ENCODE measurements around the gene SLC15A3.

Gene SLC15A3

DNA sequence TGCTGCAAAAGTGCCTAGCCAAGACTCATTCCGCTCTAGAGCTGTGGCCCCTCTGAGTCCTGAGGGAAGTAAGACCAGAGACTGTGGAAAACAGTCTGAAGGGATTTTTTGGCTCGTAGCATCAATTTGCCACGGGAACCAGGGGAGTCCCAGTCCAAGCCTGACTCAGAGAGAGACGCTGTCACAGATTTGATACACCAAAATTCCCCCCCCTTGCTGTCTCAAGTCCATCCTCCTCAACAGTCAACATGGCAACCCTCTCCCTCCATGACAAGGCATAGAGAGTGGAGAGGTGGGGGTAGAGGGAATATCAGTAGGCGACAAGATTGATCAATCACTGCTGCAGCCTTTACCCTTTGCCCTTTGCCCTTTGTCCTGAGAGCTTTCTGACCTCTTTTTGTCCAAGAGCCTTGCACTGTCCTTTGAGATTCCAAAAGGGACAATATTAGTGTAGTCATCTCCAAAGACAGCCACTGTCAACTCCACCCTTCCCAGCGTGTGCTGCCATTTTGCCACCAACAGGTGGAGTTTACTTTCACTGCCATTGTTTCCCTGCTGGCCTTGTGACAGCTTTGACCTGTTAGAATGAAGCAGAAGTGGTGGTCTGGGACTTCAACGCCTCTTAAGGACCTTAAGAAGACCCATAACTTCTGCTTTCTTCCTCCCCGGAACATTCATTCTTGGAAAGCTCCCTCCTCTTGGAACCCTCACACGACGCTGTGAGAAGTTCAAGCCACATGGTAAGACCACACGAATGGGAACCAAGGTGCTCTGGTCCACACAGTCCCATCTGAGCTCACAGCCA lies 7.3 kb downstream of the SLC15A3 start:
- no peak for DNase-seq

DNA sequence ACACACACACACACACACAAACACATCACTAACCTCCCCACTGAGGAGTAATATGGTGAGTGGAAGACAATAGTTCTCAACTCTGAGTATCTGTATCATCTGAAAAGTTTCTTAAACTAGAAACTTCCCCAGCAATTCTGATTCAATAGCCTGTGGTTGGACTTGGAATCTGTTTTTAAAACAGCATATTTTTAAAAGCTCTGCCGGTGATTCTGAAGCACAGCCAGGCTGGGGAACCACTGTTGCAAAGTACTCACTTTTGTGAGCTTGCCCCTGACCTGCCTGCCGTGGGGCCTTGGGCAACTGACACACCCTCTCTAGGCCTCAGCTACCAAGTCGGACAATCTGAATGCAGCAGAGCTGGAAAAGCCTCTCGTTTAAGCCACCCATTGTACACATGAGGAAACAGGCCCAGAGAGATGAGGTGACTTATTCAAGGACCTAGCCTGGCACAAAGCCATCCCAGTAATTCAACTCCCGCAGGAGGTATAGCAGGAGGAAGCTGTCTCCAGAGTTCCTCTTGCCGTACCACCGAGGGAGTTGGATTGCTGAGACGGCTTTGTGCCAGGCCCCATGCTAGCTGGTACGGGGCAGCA lies 8.9 kb downstream of the SLC15A3 start:
- DNase-seq, result no peak

DNA sequence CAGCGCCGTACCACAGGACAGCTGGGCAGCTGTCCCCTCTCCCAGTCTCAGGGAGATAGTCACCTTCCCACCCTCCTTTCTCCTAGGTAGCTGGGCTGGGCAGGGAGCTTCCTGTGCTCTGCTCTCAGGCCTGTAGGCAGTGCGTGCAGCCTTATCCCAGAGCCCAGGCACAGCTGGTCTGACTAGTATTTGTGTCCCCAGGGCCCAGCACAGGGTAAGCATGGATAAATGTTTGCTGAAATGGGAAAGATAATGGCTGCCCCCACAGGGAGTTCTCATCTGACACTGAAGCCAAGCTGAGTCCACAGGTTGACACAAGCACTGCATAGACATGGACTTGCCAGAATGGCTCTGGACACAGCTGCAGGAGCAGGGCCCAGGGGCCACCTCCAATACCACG lies 9.8 kb downstream of the SLC15A3 start:
- DNase-seq, result no peak

DNA sequence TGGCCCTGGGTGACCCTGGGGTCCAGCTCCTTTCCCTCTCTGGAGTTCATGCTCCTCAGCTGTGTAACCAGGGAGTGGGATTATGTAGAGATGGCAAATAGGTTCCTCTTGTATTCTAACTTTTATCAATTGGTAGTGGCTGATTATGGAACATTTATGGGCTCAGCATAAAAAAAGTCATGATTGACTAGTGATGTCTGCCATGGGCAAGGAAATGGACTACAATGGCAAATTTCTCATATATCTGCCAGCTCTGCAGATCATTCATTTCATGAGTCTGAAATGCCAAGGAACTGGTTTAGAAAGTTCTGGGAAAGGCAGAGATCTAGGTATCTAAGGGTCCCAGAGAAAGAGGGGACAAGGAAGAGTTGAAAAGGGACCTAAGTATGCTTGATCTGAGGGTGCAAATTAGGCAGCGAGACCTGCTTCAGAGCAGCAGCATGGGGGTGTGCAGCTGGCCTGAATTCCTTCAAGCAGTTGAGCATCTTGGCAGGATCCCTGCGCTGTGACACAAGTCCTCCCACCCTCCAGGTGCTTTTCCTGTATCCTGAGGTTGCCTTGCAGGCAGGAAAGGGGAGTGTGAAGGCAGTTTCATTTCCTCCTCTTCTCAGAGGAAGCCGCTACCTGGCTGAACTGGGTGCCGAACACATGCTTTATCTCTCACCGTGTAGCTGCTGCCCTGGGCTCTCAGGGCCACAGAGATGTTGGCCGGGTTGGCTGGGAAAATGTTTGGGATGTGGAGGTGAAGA lies 10.4 kb downstream of the SLC15A3 start:
- no peak for DNase-seq

DNA sequence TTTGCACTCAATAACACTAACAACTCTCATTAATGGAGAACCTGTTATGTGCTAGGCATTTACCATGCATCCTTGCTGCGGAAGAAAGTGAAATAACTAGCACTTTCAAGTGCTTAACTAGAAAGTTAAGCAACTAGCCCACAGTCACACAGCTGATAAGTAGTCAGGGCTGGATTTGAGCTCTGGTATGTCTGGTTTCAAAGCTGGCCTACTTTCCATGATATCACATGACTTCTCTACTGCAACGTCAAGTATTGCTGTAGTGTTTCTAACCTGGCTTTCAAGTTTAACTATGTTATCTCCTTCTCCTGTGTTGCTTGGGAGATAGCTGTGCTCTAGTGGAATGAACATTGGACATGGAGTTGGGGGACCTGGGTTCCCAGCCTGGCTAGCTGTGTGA lies 12.1 kb downstream of the SLC15A3 start:
- DNase-seq, result no peak

DNA sequence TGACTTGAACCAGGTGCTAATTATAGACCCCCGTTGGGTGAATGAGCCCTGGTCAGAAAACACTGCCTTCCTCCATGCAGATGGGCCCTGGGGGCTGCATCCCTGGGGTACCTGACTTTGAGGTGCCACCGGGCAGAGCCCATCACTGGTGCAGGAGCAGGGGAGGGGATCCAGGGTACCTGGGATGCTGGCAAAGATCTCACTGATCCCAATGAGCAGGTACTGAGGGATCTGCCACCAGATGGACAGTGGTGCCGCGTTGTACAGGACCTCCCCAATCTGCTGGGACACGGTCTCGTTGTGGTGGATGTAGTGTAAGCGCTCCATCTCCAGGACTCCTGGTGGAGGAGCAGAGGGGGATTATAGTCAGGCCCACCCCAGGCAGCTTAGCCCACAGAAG lies 12.7 kb downstream of the SLC15A3 start:
- no peak for DNase-seq

DNA sequence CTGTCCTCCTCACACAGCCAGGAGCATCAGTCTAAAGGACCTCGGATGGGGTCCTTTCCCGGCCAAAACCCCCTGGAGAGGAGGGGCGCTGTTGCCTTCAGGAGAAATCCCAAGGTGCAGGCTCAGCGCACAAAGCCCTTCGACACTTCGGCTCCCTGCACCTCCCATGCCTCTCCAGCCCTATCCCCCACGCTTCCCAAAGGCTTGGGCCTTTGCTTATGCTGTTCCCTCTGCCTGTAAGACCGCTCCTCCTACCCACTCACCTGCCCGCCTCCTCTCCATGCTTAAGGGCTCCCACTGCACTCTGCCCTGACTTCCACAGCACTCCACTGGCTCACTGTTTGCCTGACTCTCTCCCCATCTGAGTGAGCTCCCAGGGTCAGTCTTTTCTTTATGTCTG lies 13.5 kb downstream of the SLC15A3 start:
- DNase-seq, result no peak

DNA sequence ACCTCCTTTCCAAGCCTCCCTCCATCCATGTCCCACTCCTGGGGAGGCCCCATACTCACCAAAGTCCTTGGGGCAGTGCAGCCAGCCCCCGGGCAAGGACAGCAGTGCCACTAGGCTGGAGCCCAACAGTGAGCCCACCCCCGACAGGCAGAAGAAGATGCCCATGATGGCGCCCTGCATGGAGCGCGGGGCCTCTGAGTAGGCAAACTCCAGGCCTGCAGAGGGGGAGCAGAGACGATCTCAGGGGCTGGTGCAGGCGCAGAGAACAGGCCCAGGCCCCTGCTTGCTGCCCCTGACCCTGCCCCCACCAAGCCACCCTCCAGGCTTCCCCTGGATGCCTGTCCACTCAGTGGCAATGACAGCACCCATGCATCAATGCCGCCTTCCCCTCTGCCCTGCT lies 14.2 kb downstream of the SLC15A3 start:
- DNase-seq, result no peak

DNA sequence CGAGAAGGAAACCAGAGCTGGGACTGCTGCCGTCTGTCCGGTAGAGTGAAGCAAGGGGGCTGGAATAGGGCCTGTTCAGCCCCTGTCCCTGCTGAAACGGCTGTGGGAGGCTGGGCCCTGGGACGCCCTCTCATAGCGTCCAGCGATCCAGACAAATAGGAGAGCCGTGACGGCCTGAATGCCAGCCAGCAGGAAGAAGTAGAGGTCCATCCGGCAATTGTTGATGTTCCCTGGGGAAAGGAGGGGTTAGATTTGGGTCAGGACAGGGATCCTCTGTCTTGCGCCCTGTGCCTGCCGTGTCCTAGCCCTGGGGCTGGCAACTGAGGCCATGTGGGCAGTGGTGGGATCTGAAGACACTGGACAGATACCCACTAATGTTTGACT lies 14.8 kb downstream of the SLC15A3 start:
- no peak for DNase-seq

DNA sequence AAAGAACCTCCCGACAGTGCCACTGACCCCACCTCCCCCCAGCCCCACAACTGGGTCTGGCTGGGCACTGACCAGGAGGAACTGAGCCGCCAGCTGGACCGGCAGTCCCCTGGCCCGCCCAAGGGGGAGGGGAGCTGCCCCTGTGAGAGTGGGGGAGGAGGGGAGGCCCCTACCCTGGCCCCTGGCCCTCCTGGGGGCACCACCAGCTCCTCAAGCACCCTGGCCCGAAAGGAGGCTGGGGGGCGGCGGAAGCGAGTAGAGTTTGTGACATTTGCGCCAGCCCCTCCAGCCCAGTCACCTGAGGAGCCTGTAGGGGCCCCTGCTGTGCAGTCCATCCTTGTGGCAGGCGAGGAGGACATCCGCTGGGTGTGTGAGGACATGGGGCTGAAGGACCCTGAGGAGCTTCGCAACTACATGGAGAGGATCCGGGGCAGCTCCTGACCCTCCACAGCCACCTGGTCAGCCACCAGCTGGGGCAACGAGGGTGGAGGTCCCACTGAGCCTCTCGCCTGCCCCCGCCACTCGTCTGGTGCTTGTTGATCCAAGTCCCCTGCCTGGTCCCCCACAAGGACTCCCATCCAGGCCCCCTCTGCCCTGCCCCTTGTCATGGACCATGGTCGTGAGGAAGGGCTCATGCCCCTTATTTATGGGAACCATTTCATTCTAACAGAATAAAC lies 15.4 kb downstream of the SLC15A3 start:
- DNase-seq, result no peak

DNA sequence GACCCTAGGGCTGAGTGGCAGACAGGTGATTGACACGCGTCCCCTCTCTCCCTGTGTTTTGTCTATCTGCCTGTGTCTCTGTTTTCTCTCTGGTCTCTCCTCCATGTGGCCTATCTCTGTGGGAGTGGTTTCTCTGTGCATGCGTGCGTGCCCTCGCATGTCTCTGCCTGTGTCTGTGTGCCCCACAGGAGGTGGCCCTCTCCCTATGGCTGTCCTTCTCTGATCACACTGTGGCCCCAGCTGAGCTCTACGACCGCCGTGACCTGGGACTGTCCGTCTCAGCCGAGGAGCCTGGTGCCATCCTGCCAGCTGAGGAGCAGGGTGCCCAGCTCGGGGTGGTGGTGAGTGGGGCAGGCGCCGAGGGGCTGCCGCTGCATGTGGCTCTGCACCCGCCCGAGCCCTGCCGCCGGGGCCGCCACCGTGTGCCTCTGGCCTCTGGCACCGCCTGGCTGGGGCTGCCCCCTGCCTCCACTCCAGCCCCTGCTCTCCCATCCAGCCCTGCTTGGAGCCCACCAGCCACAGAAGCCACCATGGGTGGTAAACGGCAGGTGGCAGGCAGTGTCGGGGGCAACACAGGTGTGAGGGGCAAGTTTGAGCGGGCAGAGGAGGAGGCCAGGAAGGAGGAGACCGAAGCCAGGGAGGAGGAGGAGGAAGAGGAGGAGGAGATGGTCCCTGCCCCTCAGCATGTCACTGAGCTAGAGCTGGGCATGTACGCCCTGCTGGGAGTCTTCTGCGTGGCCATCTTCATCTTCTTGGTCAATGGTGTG lies 16.1 kb downstream of the SLC15A3 start:
- no peak for DNase-seq

DNA sequence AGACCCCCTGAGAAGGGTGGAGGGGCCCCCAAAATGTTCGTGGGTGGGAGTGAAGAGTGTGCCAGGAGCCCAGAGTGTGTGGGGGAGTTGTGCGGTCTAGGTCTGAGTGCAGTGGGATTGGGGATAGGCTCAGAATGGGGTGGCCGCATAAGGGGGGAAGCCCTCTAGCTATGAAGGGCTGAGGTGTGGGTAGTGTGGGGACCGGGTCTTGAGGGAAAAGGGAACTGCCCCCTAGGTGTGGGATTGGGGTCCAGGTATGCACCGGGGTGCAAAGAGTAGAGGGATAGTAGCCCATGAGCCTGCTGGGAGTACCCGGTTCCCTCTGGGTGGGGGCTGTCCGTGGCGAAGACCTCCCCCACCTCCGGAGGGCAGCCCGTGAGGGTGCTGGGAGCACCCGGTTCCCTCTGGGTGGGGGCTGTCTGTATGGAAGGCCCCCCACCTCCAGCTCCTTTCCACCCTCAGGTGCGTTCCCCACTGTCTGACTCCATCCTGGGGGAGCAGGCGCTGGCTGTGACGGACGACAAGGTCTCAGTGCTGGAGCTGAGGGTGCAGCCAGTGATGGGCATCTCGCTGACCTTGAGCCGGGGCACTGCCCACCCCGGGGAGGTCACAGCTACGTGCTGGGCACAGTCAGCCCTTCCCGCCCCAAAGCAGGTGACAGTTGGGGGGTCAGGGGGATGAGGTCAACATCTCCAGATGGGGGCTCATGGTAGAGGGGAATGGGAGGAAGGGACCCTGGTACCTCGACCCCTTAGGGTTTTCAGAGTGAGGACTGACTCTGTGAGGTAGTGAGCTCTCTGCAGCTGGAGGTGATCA lies 17.0 kb downstream of the SLC15A3 start:
- no peak for DNase-seq

DNA sequence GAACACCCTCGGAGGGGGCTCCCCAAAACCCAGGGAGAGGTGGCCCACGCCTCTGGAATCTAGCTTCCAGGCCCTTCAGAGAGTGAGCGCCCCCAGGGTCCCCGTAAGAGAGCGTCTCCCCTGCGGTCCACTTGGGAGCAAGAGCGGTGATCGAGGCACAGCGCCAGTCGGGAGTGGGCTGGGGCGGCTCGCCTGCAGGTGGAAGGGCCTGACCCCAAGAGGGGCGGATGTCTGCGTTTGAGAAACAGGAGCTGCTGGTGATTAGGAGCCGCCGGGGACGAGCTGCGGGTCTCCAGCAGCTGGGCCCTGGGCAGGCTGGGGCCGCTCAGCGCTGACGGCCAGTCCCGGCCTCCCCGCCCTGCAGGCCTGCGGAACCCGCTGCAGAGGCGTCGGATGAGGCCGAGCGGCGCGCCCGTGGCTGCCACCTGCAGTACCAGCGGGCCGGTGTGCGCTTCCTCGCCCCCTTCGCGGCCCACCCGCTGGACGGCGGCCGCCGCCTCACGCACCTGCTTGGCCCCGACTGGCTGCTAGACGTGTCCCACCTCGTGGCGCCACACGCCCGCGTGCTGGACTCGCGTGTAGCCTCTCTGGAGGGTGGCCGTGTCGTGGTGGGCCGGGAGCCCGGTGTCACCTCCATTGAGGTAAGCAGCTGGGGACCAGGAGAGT lies 17.7 kb downstream of the SLC15A3 start:
- no peak for DNase-seq

DNA sequence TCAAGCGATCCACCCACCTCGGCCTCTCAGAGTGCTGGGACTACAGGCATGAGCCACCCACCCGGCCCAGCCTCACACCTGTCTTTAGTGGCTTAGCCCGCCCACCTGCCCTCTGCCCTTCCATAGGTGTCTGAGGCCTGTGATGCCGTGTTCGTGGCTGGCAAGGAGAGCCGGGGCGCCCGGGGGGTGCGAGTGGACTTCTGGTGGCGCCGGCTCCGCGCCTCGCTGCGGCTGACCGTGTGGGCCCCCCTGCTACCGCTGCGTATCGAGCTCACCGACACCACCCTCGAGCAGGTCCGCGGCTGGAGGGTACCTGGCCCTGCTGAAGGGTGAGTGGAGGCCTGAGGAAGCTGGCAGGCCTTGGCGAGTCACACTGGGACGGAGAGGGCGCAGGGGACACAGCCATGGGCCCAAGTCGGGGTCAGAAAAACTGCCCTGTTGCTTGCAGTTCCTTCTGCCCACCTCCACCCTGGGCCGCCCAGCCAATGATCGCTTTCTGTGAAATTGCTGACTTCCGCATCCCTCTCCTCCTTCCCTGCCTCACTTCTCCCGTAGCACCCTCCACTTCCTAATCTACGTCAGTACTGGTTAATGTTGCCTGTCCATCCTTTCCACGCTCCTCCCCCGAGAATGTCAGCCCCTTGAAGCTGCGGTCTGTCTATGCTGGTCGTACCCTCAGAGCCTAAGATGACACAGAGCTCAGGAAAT lies 18.4 kb downstream of the SLC15A3 start:
- DNase-seq, result no peak

DNA sequence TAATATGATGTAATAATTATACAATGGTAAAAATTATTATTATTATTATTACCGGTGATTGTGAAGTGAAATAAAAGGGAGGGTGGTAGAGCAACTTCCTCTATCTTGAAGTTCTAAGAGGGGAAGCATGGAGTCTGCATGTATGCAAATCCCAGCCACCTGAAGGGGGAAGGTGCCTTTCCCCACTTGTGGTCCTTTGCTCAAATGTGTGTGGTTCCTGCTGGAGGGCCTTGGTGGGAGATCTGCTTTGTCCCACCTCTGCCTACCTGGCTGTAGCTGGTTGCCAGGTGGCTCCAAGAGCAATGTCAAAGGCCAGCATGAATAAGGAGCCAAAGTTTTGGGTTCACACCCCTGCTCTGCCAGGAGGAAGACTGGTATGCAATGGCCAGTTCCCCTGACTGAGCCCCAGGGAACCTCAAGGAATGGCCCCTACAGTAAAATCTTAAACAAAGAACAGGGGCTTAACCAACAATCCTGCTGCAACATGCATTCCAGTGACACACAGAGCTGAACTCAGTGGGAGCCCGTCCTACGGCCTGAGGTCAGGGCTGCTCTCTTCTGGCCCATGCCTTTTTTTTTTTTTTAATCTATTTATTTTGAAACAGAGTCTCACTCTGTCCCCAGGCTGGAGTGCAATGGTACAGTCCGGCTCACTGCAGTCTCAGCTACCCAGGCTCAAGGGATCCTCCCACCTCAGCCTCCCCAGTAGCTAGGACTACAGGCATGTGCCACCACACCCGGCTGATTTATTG lies 19.2 kb downstream of the SLC15A3 start:
- no peak for DNase-seq

DNA sequence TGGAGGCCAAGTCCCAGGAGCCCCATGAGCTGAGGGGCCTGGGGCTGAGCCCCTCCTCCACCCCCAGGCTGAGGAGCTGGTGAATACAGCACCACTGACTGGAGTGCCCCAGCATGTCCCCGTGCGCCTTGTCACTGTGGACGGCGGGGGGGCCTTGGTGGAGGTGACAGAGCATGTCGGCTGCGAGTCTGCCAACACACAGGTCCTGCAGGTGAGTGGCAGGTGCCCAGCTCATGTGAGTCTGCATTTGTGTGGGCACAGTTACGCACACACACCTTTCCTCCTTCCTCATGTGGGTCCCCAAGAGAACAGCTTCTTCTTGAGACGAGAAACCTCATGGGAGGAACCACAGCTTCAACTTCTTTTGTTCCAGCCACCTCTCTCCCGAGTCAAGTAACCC lies 20.1 kb downstream of the SLC15A3 start:
- no peak for DNase-seq

DNA sequence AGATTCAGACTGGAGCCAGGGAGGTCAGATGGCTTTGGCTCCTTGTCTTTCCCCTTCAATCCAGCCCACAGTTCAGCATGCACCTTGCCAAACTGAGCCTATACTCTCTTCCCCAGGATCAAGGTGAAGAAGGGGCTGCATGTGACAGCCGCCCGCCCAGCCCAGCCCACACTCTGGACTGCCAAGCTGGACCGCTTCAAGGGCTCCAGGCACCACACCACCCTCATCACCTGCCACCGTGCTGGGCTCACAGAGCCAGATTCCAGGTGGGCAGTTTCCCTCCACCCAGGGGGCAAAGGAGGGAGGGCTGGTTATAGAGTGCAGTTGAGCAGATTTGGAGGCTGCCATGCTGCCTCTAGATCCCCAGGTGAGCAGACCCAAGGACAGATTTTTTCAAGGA lies 21.6 kb downstream of the SLC15A3 start:
- DNase-seq, result no peak

DNA sequence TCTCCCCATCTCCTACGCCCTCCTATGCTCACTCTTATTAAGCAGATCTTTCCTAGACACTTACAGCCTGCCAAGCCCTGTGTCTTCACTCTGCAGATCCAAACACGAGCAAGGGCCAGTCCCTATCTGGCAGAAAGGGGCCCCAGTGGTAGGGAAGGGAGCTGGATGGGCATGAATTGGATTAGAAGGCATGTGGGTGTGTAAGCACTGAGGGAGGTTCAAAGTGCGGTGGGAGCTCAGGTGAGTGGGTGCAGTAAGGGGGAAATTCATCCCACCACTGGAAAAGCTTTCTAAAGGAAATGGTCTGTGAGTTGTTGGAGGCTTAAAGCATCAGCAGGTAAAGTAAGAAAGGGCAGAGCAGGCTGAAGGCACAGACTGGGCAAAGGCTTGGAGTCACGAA lies 22.2 kb downstream of the SLC15A3 start:
- DNase-seq, result no peak

DNA sequence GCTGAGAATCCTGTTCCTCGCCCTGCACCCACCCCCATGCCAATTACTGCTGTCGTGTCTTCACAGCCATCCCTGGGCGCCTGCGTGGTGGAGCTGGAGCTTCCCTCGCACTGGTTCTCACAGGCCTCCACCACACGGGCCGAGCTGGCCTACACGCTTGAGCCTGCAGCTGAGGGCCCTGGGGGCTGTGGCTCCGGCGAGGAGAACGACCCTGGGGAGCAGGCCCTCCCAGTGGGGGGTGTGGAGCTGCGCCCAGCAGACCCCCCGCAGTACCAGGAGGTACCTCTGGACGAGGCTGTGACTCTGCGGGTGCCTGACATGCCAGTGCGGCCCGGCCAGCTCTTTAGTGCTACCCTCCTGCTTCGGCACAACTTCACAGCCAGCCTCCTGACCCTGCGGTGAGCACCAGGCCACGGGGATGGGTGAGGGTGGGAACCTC lies 23.4 kb downstream of the SLC15A3 start:
- DNase-seq, result no peak

DNA sequence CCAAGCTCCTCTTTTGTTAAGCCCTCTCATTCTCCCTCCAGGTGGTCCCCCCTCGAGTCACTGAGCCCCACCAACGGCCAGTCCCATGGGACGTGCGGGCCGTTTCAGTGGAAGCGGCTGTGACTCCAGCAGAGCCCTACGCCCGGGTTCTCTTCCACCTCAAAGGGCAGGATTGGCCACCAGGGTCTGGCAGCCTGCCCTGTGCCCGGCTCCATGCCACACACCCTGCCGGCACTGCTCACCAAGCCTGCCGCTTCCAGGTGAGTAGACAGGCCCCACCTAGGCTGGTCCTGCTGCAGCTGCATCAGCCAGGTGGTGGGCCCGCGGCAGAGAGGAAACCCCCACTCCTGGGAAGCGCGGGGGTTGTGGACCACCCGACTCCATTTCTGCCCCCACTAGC lies 24.4 kb downstream of the SLC15A3 start:
- DNase-seq, result no peak
